K562 (cell line): ENCODE data around the gene HELZ. TPM values are rescaled to one million over a fixed set of nuclear protein-coding genes. Genes with fewer than 3 reads are reported as not detected.

Experiments used
- ATAC-seq: fragments of 200-7000 bp; cut with Tn5 transposase; 3 replicates; pipeline ENCODE4 v1.9.1; 2020; ENCODE audit warnings: moderate library complexity
- BruUV-seq: library from RNA; stranded (reverse); fragments of 400-500 nt; replicated peaks from 2 replicates; lab custom pipeline; 2021; lab: Mats Ljungman, UMichigan
- CTCF ChIA-PET: fragments of 300-600 bp; formaldehyde crosslinking; extraction: SDS; loops from one replicate; lab custom pipeline; 2021; ENCODE audit warnings: low intra/inter-chr PET ratio; lab: Yijun Ruan, JAX
- POLR2A ChIA-PET: fragments of 300-600, 350-650 bp; sonication (Branson Sonifier 250); formaldehyde crosslinking; extraction: SDS; loops from one replicate; lab custom pipeline; 2021; ENCODE audit warnings: antibody characterized with exemption, inconsistent platforms; lab: Yijun Ruan, JAX
- DNase-seq, 4 experiments: peaks; one replicate each; pipeline versions ENCODE4 v3.0.0 to v3.0.0-alpha.2; 2011 to 2018; ENCODE audit warnings: low spot score in 3 of 4, mixed read lengths in 3 of 4; ENCODE audit errors: extremely low read depth in 1 of 4
- FAIRE-seq: peaks from 2 replicates; lab custom pipeline; 2011; peaks lifted over from hg19 to GRCh38; lab: Jason Lieb, UNC
- H2AFZ ChIP-seq: 2 replicates; pipeline ENCODE4 v1.6.0; 2011; ENCODE audit warnings: low read depth, low read length, control low read depth, inconsistent platforms
- H3K27ac ChIP-seq: fragments of 200-600 bp; 3 replicates; pipeline ENCODE4 v1.8.0; 2011; ENCODE audit warnings: low read depth, mild to moderate bottlenecking, control low read depth, inconsistent platforms, low read length, moderate library complexity, mixed read lengths; ENCODE audit errors: extremely low read depth
- H3K27me3 ChIP-seq, 2 experiments: fragments of 300-600 bp in 1 of 2; 2 replicates in 1 of 2; 3 replicates in 1 of 2; pipeline versions ENCODE4 v1.6.0 to v1.8.0; 2011; ENCODE audit warnings: inconsistent platforms in 2 of 2, low read length in 2 of 2, mild to moderate bottlenecking in 1 of 2, mixed read lengths in 1 of 2, moderate library complexity in 1 of 2; ENCODE audit not compliant: control insufficient read depth in 2 of 2, insufficient read depth in 2 of 2
- H3K36me3 ChIP-seq: fragments of 300-600 bp; 3 replicates; pipeline ENCODE4 v1.8.0; 2011; ENCODE audit warnings: mild to moderate bottlenecking, low read length, inconsistent platforms; ENCODE audit not compliant: control insufficient read depth, insufficient read depth
- H3K4me1 ChIP-seq, 2 experiments: fragments of 200-600 bp in 1 of 2; replicated peaks in 1 of 2; 2 replicates in 1 of 2; 3 replicates in 1 of 2; pipeline versions ENCODE4 v1.5.1 to v1.8.0; 2011; ENCODE audit warnings: inconsistent platforms in 2 of 2, low read length in 2 of 2, mild to moderate bottlenecking in 1 of 2, mixed read lengths in 1 of 2, moderate library complexity in 1 of 2; ENCODE audit not compliant: control insufficient read depth in 2 of 2, insufficient read depth in 2 of 2
- H3K4me2 ChIP-seq: 2 replicates; pipeline ENCODE4 v1.6.1; 2011; ENCODE audit warnings: low read length, control low read depth, inconsistent platforms, mixed read lengths; ENCODE audit not compliant: insufficient read depth
- H3K4me3 ChIP-seq: fragments of 200-600 bp; sonication (generic), shearing (Covaris generic); 2 replicates; pipeline ENCODE4 v1.5.1; 2016; ENCODE audit warnings: control low read depth, inconsistent platforms
- H3K79me2 ChIP-seq: fragments of 200-600 bp; 3 replicates; pipeline ENCODE4 v1.8.0; 2011; ENCODE audit warnings: low read length, inconsistent platforms; ENCODE audit not compliant: control insufficient read depth, insufficient read depth
- H3K9ac ChIP-seq, 2 experiments: 2 replicates each; pipeline versions ENCODE4 v1.6.0 to v1.6.1; 2011; ENCODE audit warnings: low read depth in 2 of 2, low read length in 2 of 2, control low read depth in 1 of 2, inconsistent platforms in 1 of 2, mild to moderate bottlenecking in 1 of 2, mixed read lengths in 1 of 2; ENCODE audit not compliant: insufficient read depth in 1 of 2
- H3K9me1 ChIP-seq: one replicate; pipeline ENCODE4 v1.6.0; 2011; ENCODE audit warnings: inconsistent platforms, mild to moderate bottlenecking, low read length, moderate library complexity; ENCODE audit not compliant: control insufficient read depth, insufficient read depth
- H3K9me3 ChIP-seq: replicated peaks from 2 replicates; pipeline ENCODE4 v1.5.1; 2011; ENCODE audit warnings: low read depth, low read length, inconsistent platforms; ENCODE audit not compliant: control insufficient read depth, insufficient read depth
- H4K20me1 ChIP-seq: replicated peaks from 2 replicates; pipeline ENCODE4 v1.6.1; 2011; ENCODE audit warnings: low read length, inconsistent platforms, mixed read lengths; ENCODE audit not compliant: control insufficient read depth, insufficient read depth
- ESRRA ChIP-seq: fragments of 450-650 bp; IDR thresholded peaks from 2 replicates; pipeline ENCODE4 v1.6.1; 2014; ENCODE audit warnings: low read depth, mild to moderate bottlenecking, moderate library complexity, borderline replicate concordance
- HBP1 ChIP-seq: fragments of 450-650 bp; formaldehyde crosslinking; IDR thresholded peaks from 2 replicates; pipeline ENCODE4 v1.4.0; 2022; ENCODE audit warnings: missing genetic modification characterization
- NRF1 ChIP-seq, 2 experiments: fragments of 450-650 bp; IDR thresholded peaks in 1 of 2; conservative IDR thresholded peaks in 1 of 2; 2 replicates each; pipeline ENCODE4 v1.6.1; 2014; ENCODE audit warnings: mild to moderate bottlenecking in 2 of 2
- POLR2A ChIP-seq: fragments of 450-650 bp; conservative IDR thresholded peaks from 2 replicates; pipeline ENCODE4 v1.6.1; 2016
- POLR2G ChIP-seq: fragments of 200-400 bp; formaldehyde crosslinking; IDR thresholded peaks from 2 replicates; pipeline ENCODE4 v1.6.1; 2017; ENCODE audit warnings: low read depth, mild to moderate bottlenecking, antibody characterized with exemption, low read length, moderate library complexity
- RBM39 ChIP-seq: fragments of 200-400 bp; formaldehyde crosslinking; optimal IDR thresholded peaks from 2 replicates; pipeline ENCODE3; 2018; ENCODE audit warnings: low read depth, low read length
- ZBED1 ChIP-seq: IDR thresholded peaks from 2 replicates; pipeline ENCODE4 v1.6.1; 2014
- ZBTB2 ChIP-seq: fragments of 450-650 bp; IDR thresholded peaks from 2 replicates; pipeline ENCODE4 v1.6.1; 2016; ENCODE audit warnings: antibody characterized with exemption
- ZNF280B ChIP-seq: fragments of 250-450 bp; sonication (Bioruptor Pico); IDR thresholded peaks from 2 replicates; pipeline ENCODE4 v1.5.1; 2021; ENCODE audit warnings: mild to moderate bottlenecking
- WGBS: fragments of 100-300 bp; shearing (Covaris generic); methylation state at CpG from one replicate; pipeline ENCODE4 v1.1.6; 2016; ENCODE audit warnings: low coverage, mixed read lengths; ENCODE audit not compliant: insufficient coverage; ENCODE audit errors: missing lambda C conversion rate; 5-methylcytosine and 5-hydroxymethylcytosine counted together
- in situ Hi-C: fragments of 300-500 bp; cut with MboI; formaldehyde crosslinking; loops from 4 replicates; pipeline ENCODE4 v1.15.0; 2018; ENCODE audit warnings: inconsistent platforms, mixed read lengths
- intact Hi-C: fragments of 100-400 bp; cut with micrococcal nuclease; formaldehyde crosslinking; loops from 2 replicates; pipeline ENCODE4 v1.14.2; 2022
- polyA plus RNA-seq, 8 experiments: library from polyadenylated mRNA; depleted of rRNA in 4 of 8; stranded (reverse) in 5 of 8; unstranded in 3 of 8; fragments of >200 nt; fragmentation: Nextera tagmentation in 2 of 8; fragmentation: Illumina TruSeq in 1 of 8; extraction: Ambion mirVana in 2 of 8; extraction: Trizol in 1 of 8; gene quantifications; 2 replicates each; pipeline versions ENCODE4 v1.2.1 to v1.2.3, GENCODE V29; 2011 to 2014; ENCODE audit warnings: inconsistent platforms in 1 of 8, missing spikeins in 1 of 8
- total RNA-seq, 7 experiments: library from RNA; depleted of rRNA in 6 of 7; stranded (reverse); fragments of >200 nt in 6 of 7; fragmentation: Illumina TruSeq in 2 of 7; extraction: Trizol in 2 of 7; gene quantifications; 2 replicates each; pipeline versions ENCODE4 v1.2.1 to v1.2.3, GENCODE V29; 2011 to 2021; ENCODE audit warnings: low replicate concordance in 1 of 7
- TF ChIP-seq, protein P1 (sequence below): fragments of 250-450 bp; sonication (Bioruptor Pico); IDR thresholded peaks from 2 replicates; pipeline ENCODE4 v1.4.0; 2020
- TF ChIP-seq, protein P2 (sequence below): IDR thresholded peaks from 2 replicates; pipeline ENCODE4 v1.6.1; 2012; ENCODE audit warnings: low read depth, low read length, improper control_type of control experiment, borderline replicate concordance

HELZ gene
- total and polyA plus RNA-seq, 9 of the 15 experiments (the other 6 are each of a cell fraction or from before 2014, with no cell fraction given): 5.2 to 39.8 (median 17.3) TPM

DNA sequence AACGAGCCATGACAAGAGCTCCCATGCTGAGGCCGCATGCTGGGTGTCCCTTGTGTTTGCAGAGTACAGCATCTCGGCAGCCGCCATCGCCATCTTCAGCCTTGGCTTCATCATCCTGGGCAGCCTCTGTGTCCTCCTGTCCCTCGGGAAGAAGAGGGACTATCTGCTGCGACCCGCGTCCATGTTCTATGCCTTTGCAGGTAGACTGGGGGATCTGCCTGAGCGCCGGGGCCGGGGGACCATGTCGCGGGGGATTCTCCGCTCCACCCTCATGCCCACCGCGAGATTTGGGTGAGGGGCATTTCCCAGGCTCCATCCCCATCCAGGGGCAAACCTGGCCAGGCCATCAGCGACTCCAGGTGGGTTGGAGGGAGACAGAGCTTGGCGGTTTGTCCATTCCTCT, 190.0 kb downstream of the HELZ start:
- no TSS peak for BruUV-seq
- Histone ChIP-seq H3K79me2 (no peaks in the 10 kb centered on the region), H3K27me3 (peaks cover 28 to 48% of the 10 kb centered on the region in 2 experiments), H4K20me1 (no peaks in the 10 kb centered on the region), H3K9ac (peak overlapping the region in 1 of 2 experiments; percentile 26; a peak in 1 of 4 replicates), H2AFZ (no peak overlapping the region), H3K36me3 (no peaks in the 10 kb centered on the region; the same call in 2 of the 3 replicates), H3K4me3 (no peak overlapping the region), H3K4me1 (peaks cover 0 to 6% of the 10 kb centered on the region in 2 experiments; a peak in 1 of 5 replicates), H3K9me3 (no peaks in the 10 kb centered on the region), H3K27ac (no peak overlapping the region), H3K4me2 (no peak overlapping the region), H3K9me1 (no peaks in the 10 kb centered on the region)
- in situ Hi-C loops: no loop called here
- FAIRE-seq (no peak), ATAC-seq (no peak), DNase-seq (no peak)
- ChIA-PET POLR2A (interaction anchor here (0.6 kb wide), 1 partner anchor 104 kb away, joined by 5 read pairs; no protein-coding TSS in a partner anchor), CTCF (no interaction called here)
- 24% methylated on average over 17 of the region's 19 CpGs for WGBS
- intact Hi-C loops: no loop called here
- TF ChIP-seq, protein P1, sequence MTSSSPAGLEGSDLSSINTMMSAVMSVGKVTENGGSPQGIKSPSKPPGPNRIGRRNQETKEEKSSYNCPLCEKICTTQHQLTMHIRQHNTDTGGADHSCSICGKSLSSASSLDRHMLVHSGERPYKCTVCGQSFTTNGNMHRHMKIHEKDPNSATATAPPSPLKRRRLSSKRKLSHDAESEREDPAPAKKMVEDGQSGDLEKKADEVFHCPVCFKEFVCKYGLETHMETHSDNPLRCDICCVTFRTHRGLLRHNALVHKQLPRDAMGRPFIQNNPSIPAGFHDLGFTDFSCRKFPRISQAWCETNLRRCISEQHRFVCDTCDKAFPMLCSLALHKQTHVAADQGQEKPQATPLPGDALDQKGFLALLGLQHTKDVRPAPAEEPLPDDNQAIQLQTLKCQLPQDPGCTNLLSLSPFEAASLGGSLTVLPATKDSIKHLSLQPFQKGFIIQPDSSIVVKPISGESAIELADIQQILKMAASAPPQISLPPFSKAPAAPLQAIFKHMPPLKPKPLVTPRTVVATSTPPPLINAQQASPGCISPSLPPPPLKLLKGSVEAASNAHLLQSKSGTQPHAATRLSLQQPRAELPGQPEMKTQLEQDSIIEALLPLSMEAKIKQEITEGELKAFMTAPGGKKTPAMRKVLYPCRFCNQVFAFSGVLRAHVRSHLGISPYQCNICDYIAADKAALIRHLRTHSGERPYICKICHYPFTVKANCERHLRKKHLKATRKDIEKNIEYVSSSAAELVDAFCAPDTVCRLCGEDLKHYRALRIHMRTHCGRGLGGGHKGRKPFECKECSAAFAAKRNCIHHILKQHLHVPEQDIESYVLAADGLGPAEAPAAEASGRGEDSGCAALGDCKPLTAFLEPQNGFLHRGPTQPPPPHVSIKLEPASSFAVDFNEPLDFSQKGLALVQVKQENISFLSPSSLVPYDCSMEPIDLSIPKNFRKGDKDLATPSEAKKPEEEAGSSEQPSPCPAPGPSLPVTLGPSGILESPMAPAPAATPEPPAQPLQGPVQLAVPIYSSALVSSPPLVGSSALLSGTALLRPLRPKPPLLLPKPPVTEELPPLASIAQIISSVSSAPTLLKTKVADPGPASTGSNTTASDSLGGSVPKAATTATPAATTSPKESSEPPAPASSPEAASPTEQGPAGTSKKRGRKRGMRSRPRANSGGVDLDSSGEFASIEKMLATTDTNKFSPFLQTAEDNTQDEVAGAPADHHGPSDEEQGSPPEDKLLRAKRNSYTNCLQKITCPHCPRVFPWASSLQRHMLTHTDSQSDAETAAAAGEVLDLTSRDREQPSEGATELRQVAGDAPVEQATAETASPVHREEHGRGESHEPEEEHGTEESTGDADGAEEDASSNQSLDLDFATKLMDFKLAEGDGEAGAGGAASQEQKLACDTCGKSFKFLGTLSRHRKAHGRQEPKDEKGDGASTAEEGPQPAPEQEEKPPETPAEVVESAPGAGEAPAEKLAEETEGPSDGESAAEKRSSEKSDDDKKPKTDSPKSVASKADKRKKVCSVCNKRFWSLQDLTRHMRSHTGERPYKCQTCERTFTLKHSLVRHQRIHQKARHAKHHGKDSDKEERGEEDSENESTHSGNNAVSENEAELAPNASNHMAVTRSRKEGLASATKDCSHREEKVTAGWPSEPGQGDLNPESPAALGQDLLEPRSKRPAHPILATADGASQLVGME (CRISPR knock-in tag): no peak
- TF ChIP-seq ESRRA (no peak), POLR2G (no peak), NRF1 (conservative IDR thresholded peaks at IDR 0.05 in 1 of 2, IDR thresholded peaks at IDR 0.05 in 1 of 2) (no peak), ZNF280B (CRISPR knock-in tag) (no peak), ZBED1 (no peak), POLR2A (no peak), RBM39 (no peak), ZBTB2 (no peak), HBP1 (CRISPR knock-in tag) (no peak)
- TF ChIP-seq, protein P2, sequence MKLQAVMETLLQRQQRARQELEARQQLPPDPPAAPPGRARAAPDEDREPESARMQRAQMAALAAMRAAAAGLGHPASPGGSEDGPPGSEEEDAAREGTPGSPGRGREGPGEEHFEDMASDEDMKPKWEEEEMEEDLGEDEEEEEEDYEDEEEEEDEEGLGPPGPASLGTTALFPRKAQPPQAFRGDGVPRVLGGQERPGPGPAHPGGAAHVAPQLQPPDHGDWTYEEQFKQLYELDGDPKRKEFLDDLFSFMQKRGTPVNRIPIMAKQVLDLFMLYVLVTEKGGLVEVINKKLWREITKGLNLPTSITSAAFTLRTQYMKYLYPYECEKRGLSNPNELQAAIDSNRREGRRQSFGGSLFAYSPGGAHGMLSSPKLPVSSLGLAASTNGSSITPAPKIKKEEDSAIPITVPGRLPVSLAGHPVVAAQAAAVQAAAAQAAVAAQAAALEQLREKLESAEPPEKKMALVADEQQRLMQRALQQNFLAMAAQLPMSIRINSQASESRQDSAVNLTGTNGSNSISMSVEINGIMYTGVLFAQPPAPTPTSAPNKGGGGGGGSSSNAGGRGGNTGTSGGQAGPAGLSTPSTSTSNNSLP: no peak
